Measurements from ENCODE around the gene RTEL1. TPM values are rescaled to one million over a fixed set of nuclear protein-coding genes. Genes with fewer than 3 reads are reported as not detected.

Gene RTEL1
- total and polyA plus RNA-seq, 9 of the 15 experiments (the other 6 are each of a cell fraction or from before 2014, with no cell fraction given) = 0.36 to 61.0 (median 17.9) TPM

GRCh38 chr20:63740070-63740626 is 82.0 kb downstream of the RTEL1 start (continued):
- TF ChIP-seq, protein P1, sequence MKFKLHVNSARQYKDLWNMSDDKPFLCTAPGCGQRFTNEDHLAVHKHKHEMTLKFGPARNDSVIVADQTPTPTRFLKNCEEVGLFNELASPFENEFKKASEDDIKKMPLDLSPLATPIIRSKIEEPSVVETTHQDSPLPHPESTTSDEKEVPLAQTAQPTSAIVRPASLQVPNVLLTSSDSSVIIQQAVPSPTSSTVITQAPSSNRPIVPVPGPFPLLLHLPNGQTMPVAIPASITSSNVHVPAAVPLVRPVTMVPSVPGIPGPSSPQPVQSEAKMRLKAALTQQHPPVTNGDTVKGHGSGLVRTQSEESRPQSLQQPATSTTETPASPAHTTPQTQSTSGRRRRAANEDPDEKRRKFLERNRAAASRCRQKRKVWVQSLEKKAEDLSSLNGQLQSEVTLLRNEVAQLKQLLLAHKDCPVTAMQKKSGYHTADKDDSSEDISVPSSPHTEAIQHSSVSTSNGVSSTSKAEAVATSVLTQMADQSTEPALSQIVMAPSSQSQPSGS (CRISPR knock-in tag; IDR thresholded peaks at IDR 0.05) = no peak
- TF ChIP-seq MCM3 (IDR thresholded peaks at IDR 0.05) = no peak
- no peak for TF ChIP-seq USF2 (CRISPR knock-in tag; IDR thresholded peaks at IDR 0.05)
- TF ChIP-seq ZBTB11 (CRISPR knock-in tag; IDR thresholded peaks at IDR 0.05) = peak in 1 of 3 experiments; percentile 80; a peak in 2 of 6 replicates
- TF ChIP-seq ZNF146 (CRISPR knock-in tag; IDR thresholded peaks at IDR 0.05; ENCODE audit: unreplicated experiment) = no peak
- no peak for TF ChIP-seq CREB5 (CRISPR knock-in tag; IDR thresholded peaks at IDR 0.05)
- TF ChIP-seq PHF20 (IDR thresholded peaks at IDR 0.05; ENCODE audit: partially characterized antibody) = no peak
- TF ChIP-seq ZNF436 (CRISPR knock-in tag; IDR thresholded peaks at IDR 0.05) = no peak
- TF ChIP-seq FOXA3 (CRISPR knock-in tag; conservative IDR thresholded peaks at IDR 0.05 in 1 of 2, IDR thresholded peaks at IDR 0.05 in 1 of 2) = no peak
- no peak for TF ChIP-seq ZBTB12 (CRISPR knock-in tag; IDR thresholded peaks at IDR 0.05)
- no peak for TF ChIP-seq IRF1 (CRISPR knock-in tag; IDR thresholded peaks at IDR 0.05; ENCODE audit: borderline replicate concordance)
- no peak for TF ChIP-seq TCF7 (IDR thresholded peaks at IDR 0.05; ENCODE audit: borderline replicate concordance)
- TF ChIP-seq, protein P2, sequence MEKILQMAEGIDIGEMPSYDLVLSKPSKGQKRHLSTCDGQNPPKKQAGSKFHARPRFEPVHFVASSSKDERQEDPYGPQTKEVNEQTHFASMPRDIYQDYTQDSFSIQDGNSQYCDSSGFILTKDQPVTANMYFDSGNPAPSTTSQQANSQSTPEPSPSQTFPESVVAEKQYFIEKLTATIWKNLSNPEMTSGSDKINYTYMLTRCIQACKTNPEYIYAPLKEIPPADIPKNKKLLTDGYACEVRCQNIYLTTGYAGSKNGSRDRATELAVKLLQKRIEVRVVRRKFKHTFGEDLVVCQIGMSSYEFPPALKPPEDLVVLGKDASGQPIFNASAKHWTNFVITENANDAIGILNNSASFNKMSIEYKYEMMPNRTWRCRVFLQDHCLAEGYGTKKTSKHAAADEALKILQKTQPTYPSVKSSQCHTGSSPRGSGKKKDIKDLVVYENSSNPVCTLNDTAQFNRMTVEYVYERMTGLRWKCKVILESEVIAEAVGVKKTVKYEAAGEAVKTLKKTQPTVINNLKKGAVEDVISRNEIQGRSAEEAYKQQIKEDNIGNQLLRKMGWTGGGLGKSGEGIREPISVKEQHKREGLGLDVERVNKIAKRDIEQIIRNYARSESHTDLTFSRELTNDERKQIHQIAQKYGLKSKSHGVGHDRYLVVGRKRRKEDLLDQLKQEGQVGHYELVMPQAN (IDR thresholded peaks at IDR 0.05; ENCODE audit: borderline replicate concordance) = no peak
- TF ChIP-seq RBM34 (IDR thresholded peaks at IDR 0.05; ENCODE audit: borderline replicate concordance, insufficient read depth, low read length) = no peak
- TF ChIP-seq PHB (CRISPR knock-in tag; IDR thresholded peaks at IDR 0.05) = no peak
- TF ChIP-seq HMG20B (CRISPR knock-in tag; IDR thresholded peaks at IDR 0.05) = no peak
